Neuronal stem cell (in vitro differentiated cells): ENCODE data around the gene MAP4K3.

ENCODE experiments used
- DNase-seq: peaks from one replicate; pipeline ENCODE4 v3.0.0-alpha.2; 2013; ENCODE audit warnings: low spot score
- H2AFZ ChIP-seq: one replicate; pipeline ENCODE4 v1.6.1; 2013; ENCODE audit warnings: mild to moderate bottlenecking, low read length, inconsistent platforms
- H2AK5ac ChIP-seq: 2 replicates; pipeline ENCODE4 v1.6.1; 2013; ENCODE audit warnings: low read depth, mild to moderate bottlenecking, inconsistent platforms, low read length, moderate library complexity, mixed read lengths
- H2BK120ac ChIP-seq: 2 replicates; pipeline ENCODE4 v1.6.1; 2013; ENCODE audit warnings: low read depth, mild to moderate bottlenecking, inconsistent platforms, low read length, moderate library complexity, mixed read lengths
- H2BK12ac ChIP-seq: one replicate; pipeline ENCODE4 v1.6.1; 2013; ENCODE audit warnings: low read length, inconsistent platforms
- H2BK15ac ChIP-seq: 2 replicates; pipeline ENCODE4 v1.6.1; 2013; ENCODE audit warnings: mild to moderate bottlenecking, low read length, inconsistent platforms, mixed read lengths
- H2BK5ac ChIP-seq: one replicate; pipeline ENCODE4 v1.6.1; 2013; ENCODE audit warnings: inconsistent platforms, mild to moderate bottlenecking, low read length, moderate library complexity
- H3K14ac ChIP-seq: one replicate; pipeline ENCODE4 v1.6.1; 2013; ENCODE audit warnings: low read length, inconsistent platforms
- H3K18ac ChIP-seq: 2 replicates; pipeline ENCODE4 v1.6.1; 2013; ENCODE audit warnings: low read length, inconsistent platforms
- H3K23ac ChIP-seq: 2 replicates; pipeline ENCODE4 v1.6.1; 2013; ENCODE audit warnings: low read depth, mild to moderate bottlenecking, mixed read lengths, low read length, inconsistent platforms; ENCODE audit not compliant: poor library complexity
- H3K27ac ChIP-seq: replicated peaks from 3 replicates; pipeline ENCODE4 v1.5.1; 2013; ENCODE audit warnings: low read length, inconsistent platforms
- H3K27me3 ChIP-seq, 3 experiments: 2 replicates each; pipeline ENCODE4 v1.6.1; 2013; ENCODE audit warnings: low read length in 3 of 3, mild to moderate bottlenecking in 2 of 3, inconsistent platforms in 1 of 3, low read depth in 1 of 3, mixed read lengths in 1 of 3, moderate library complexity in 1 of 3; ENCODE audit not compliant: control insufficient read depth in 3 of 3, insufficient read depth in 3 of 3
- H3K36me3 ChIP-seq, 2 donors: replicated peaks in 1 of 2; 2 replicates each; pipeline ENCODE4 v1.6.1; 2013; ENCODE audit warnings: low read length in 2 of 2; ENCODE audit not compliant: control insufficient read depth in 2 of 2, insufficient read depth in 2 of 2
- H3K4ac ChIP-seq: 2 replicates; pipeline ENCODE4 v1.6.1; 2013; ENCODE audit warnings: inconsistent platforms, mild to moderate bottlenecking, low read length, moderate library complexity
- H3K4me1 ChIP-seq, 2 donors: 1 replicate in 1 of 2; 2 replicates in 1 of 2; pipeline ENCODE4 v1.6.1; 2013; ENCODE audit warnings: low read length in 2 of 2, low read depth in 1 of 2; ENCODE audit not compliant: control insufficient read depth in 2 of 2, insufficient read depth in 1 of 2
- H3K4me2 ChIP-seq: one replicate; pipeline ENCODE4 v1.6.1; 2013; ENCODE audit warnings: mild to moderate bottlenecking, low read length, inconsistent platforms; ENCODE audit not compliant: insufficient read depth, poor library complexity, severe bottlenecking
- H3K4me3 ChIP-seq, 2 donors: 2 replicates each; pipeline ENCODE4 v1.5.1; 2013; ENCODE audit warnings: low read length in 2 of 2, mild to moderate bottlenecking in 2 of 2, inconsistent platforms in 1 of 2, moderate library complexity in 1 of 2
- H3K79me1 ChIP-seq: one replicate; pipeline ENCODE4 v1.6.1; 2013; ENCODE audit warnings: low read depth, mild to moderate bottlenecking, inconsistent platforms, low read length, moderate library complexity
- H3K9ac ChIP-seq: one replicate; pipeline ENCODE4 v1.6.1; 2013; ENCODE audit warnings: mild to moderate bottlenecking, low read depth, low read length, inconsistent platforms; ENCODE audit not compliant: poor library complexity
- H3K9me3 ChIP-seq, 2 donors: replicated peaks in 1 of 2; 2 replicates each; pipeline versions ENCODE3 to v1.6.1; 2013; ENCODE audit warnings: low read length in 2 of 2, mild to moderate bottlenecking in 2 of 2, inconsistent platforms in 1 of 2, low read depth in 1 of 2, mixed read lengths in 1 of 2, moderate library complexity in 1 of 2; ENCODE audit not compliant: control insufficient read depth in 2 of 2, insufficient read depth in 1 of 2
- H4K8ac ChIP-seq: one replicate; pipeline ENCODE4 v1.6.1; 2013; ENCODE audit warnings: low read depth, mild to moderate bottlenecking, inconsistent platforms, low read length, moderate library complexity
- H4K91ac ChIP-seq: one replicate; pipeline ENCODE4 v1.6.1; 2013; ENCODE audit warnings: low read length, low read depth, mild to moderate bottlenecking, inconsistent platforms; ENCODE audit not compliant: poor library complexity
- WGBS, 2 donors: extraction: QIAGEN DNeasy Blood & Tissue Kit; methylation state at CpG; one replicate each; pipeline ENCODE4 v1.1.7; 2013; ENCODE audit warnings: missing lambda C conversion rate in 2 of 2, mixed read lengths in 1 of 2; ENCODE audit not compliant: insufficient read length in 2 of 2, insufficient replicate concordance in 1 of 2; ENCODE audit errors: extremely low coverage in 2 of 2; 5-methylcytosine and 5-hydroxymethylcytosine counted together

Gene MAP4K3

DNA sequence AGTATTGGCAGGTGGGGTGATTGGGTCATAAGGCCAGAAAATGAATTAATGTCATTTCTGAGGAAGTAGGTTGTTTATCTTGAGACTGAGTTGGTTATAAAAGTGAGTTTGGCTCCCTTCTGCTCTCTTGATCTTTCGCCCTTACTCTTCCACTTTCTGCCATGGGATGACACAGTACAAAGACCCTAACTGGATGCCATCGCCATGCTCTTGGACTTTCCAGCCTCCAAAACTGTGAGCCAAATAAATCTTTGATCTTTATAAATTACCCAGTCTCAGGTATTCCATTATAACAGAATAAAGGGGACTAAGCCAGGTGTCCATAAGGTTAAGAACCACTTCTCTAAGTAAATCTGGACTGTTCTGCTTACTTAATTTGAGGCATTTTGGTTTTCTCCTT lies 44.4 kb downstream of the MAP4K3 start:
- Histone ChIP-seq H3K4me2 (no peak overlapping the region), H2BK120ac (no peak overlapping the region), H3K18ac (no peak overlapping the region), H2AFZ (no peak overlapping the region), H3K4ac (no peak overlapping the region), H3K4me1 (peaks cover 2 to 3% of the 10 kb centered on the region in 2 donors), H3K9me3 (peaks cover 0 to 26% of the 10 kb centered on the region in 2 donors), H2BK5ac (no peak overlapping the region), H2BK12ac (no peak overlapping the region), H4K8ac (no peak overlapping the region), H4K91ac (no peak overlapping the region), H3K9ac (no peak overlapping the region), H2BK15ac (no peak overlapping the region), H3K27me3 (no peaks in the 10 kb centered on the region), H3K23ac (no peak overlapping the region), H3K27ac (no peak overlapping the region), H3K79me1 (no peaks in the 10 kb centered on the region), H3K4me3 (no peak overlapping the region), H2AK5ac (no peak overlapping the region), H3K14ac (no peak overlapping the region), H3K36me3 (peaks cover 0 to 31% of the 10 kb centered on the region in 2 donors)
- no peak for DNase-seq
- no CpG with 5 or more reads among the region's 2 CpGs for WGBS, 2 donors

DNA sequence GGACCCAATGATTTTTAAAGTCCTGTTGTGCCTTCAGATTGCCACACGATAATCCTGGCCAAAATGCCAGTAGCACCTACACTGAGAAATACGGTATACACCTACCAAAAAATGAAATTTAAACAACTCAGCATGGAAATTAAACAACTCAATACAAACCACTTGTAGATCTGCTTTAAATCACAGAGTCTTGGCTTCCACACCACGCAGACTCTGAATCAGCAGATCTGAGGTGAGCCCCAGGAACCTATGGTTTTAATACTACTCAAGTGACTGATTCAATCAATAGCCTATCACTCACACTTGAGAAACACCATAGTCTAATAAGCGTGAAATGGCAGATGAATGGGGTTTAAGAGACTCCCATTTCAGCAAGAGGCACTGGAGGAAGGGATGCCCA lies 46.9 kb downstream of the MAP4K3 start:
- Histone ChIP-seq H2BK120ac (no peak overlapping the region), H3K36me3 (peaks cover 0 to 38% of the 10 kb centered on the region in 2 donors), H3K9me3 (peaks cover 0 to 46% of the 10 kb centered on the region in 2 donors), H3K4me1 (peaks cover 2 to 3% of the 10 kb centered on the region in 2 donors), H4K91ac (no peak overlapping the region), H3K4me2 (no peak overlapping the region), H3K27me3 (no peaks in the 10 kb centered on the region), H4K8ac (no peak overlapping the region), H3K27ac (no peak overlapping the region), H2BK12ac (no peak overlapping the region), H3K79me1 (peaks cover 2% of the 10 kb centered on the region), H2AFZ (no peak overlapping the region), H3K18ac (no peak overlapping the region), H2AK5ac (no peak overlapping the region), H2BK5ac (no peak overlapping the region), H3K4ac (no peak overlapping the region), H3K23ac (no peak overlapping the region), H3K4me3 (no peak overlapping the region), H2BK15ac (no peak overlapping the region), H3K9ac (no peak overlapping the region), H3K14ac (no peak overlapping the region)
- no peak for DNase-seq
- WGBS, 2 donors: no CpG with 5 or more reads among the region's 4 CpGs

DNA sequence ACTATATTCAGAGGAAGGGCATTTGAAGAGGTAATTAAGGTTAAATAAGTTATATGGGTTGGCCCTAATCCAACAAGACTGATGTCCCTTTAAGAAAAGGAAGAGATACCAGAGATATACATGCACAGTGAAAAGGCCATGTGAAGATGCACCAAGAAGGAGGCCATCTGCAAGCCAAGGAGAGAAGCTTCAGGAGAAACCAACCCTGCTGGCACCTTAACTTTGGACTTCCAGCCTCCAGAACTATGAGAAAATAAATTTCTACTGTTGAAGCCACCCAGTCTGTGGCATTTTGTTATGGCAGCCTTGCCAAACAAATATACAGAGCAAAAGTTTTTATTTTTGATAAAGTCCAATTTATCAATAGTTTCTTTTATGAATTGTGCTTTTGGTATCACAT lies 51.0 kb downstream of the MAP4K3 start:
- no peak overlapping the region for H2BK15ac ChIP-seq
- H2AFZ ChIP-seq: no peak overlapping the region
- H3K4me2 ChIP-seq: no peak overlapping the region
- no peak overlapping the region for H3K4me3 ChIP-seq
- peaks cover 0 to 43% of the 10 kb centered on the region in 2 donors for H3K9me3 ChIP-seq
- no peak overlapping the region for H3K23ac ChIP-seq
- H4K91ac ChIP-seq: no peak overlapping the region
- H3K27ac ChIP-seq: no peak overlapping the region
- H3K9ac ChIP-seq: no peak overlapping the region
- no peak overlapping the region for H2BK5ac ChIP-seq
- H2BK120ac ChIP-seq: no peak overlapping the region
- no peak overlapping the region for H3K14ac ChIP-seq
- no peak overlapping the region for H4K8ac ChIP-seq
- peaks cover 2% of the 10 kb centered on the region for H3K79me1 ChIP-seq
- no peak overlapping the region for H3K18ac ChIP-seq
- peaks cover 0 to 25% of the 10 kb centered on the region in 2 donors for H3K36me3 ChIP-seq
- peaks cover 0 to 3% of the 10 kb centered on the region in 2 donors for H3K4me1 ChIP-seq
- H2AK5ac ChIP-seq: no peak overlapping the region
- H3K27me3 ChIP-seq: no peaks in the 10 kb centered on the region
- no peak overlapping the region for H2BK12ac ChIP-seq
- DNase-seq: no peak
- no peak overlapping the region for H3K4ac ChIP-seq

DNA sequence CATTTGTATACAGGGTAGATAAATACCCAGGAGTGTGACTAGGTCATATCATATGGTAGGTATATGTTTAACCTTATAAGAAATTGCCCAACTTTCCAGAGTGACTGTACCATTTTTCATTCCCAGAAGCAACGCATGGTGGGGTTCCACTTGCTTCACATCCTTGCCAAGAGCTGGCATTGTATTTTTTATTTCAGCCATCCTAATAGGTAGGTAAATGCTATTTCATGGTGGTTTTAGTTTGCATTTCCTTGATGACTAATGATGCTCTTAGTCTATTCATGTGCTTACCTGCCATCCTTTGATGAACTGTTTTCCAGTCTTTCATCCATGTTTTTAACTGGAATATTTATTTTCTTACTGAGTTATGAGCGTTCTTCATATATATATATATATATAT lies 51.9 kb downstream of the MAP4K3 start:
- DNase-seq: no peak
- peaks cover 0 to 43% of the 10 kb centered on the region in 2 donors for H3K9me3 ChIP-seq
- H3K4ac ChIP-seq: no peak overlapping the region
- no peak overlapping the region for H3K27ac ChIP-seq
- H3K23ac ChIP-seq: no peak overlapping the region
- no peak overlapping the region for H2AFZ ChIP-seq
- H3K27me3 ChIP-seq: no peaks in the 10 kb centered on the region
- H2BK120ac ChIP-seq: no peak overlapping the region
- H3K9ac ChIP-seq: no peak overlapping the region
- H3K36me3 ChIP-seq: peaks cover 0 to 22% of the 10 kb centered on the region in 2 donors
- no peak overlapping the region for H2BK12ac ChIP-seq
- H2BK15ac ChIP-seq: no peak overlapping the region
- H3K79me1 ChIP-seq: peaks cover 2% of the 10 kb centered on the region
- H2BK5ac ChIP-seq: no peak overlapping the region
- H3K4me2 ChIP-seq: no peak overlapping the region
- no peak overlapping the region for H4K8ac ChIP-seq
- no peak overlapping the region for H4K91ac ChIP-seq
- H3K18ac ChIP-seq: no peak overlapping the region
- H2AK5ac ChIP-seq: no peak overlapping the region
- peaks cover under 1 to 6% of the 10 kb centered on the region in 2 donors for H3K4me1 ChIP-seq
- no peak overlapping the region for H3K14ac ChIP-seq
- WGBS, 2 donors: no CpG with 5 or more reads among the region's 2 CpGs
- no peak overlapping the region for H3K4me3 ChIP-seq
